Mesothelial cell of epicardium (in vitro differentiated cells): ENCODE results near the gene ARSI. TPM values are rescaled to one million over a fixed set of nuclear protein-coding genes. Genes with fewer than 3 reads are reported as not detected.

Experiments used
- DNase-seq, 2 experiments: peaks; one replicate each; pipeline ENCODE4 v3.0.0; 2021; ENCODE audit warnings: low spot score in 2 of 2; ENCODE audit not compliant: unreplicated experiment in 2 of 2
- H3K27ac Mint-ChIP-seq: 2 replicates; pipeline ENCODE4 v1.8.0; 2021; ENCODE audit warnings: mixed read lengths
- H3K27me3 Mint-ChIP-seq: 2 replicates; pipeline ENCODE4 v1.8.0; 2021; ENCODE audit warnings: low read depth, mixed read lengths
- H3K36me3 Mint-ChIP-seq: 2 replicates; pipeline ENCODE4 v1.8.0; 2021; ENCODE audit warnings: mixed read lengths
- H3K4me1 Mint-ChIP-seq: 2 replicates; pipeline ENCODE4 v1.8.0; 2021; ENCODE audit warnings: mixed read lengths
- H3K4me3 Mint-ChIP-seq: 2 replicates; pipeline ENCODE4 v1.8.0; 2021; ENCODE audit warnings: mild to moderate bottlenecking, moderate library complexity, mixed read lengths
- H3K9me3 Mint-ChIP-seq: 2 replicates; pipeline ENCODE4 v1.8.0; 2021; ENCODE audit warnings: mixed read lengths
- CTCF ChIP-seq: fragments of 200-600 bp; sonication (generic); IDR thresholded peaks from one replicate; pipeline ENCODE4 v1.5.0; 2021; ENCODE audit warnings: antibody characterized with exemption; ENCODE audit not compliant: unreplicated experiment
- total RNA-seq: library from RNA; stranded (reverse); gene quantifications from 3 replicates; pipeline ENCODE4 v1.2.1, GENCODE V29; 2021

The ARSI gene
- total RNA-seq, 1 donor from 2014 or later = 18.8 TPM

- Mint-ChIP-seq H3K4me1 (peaks cover 15% of the 10 kb centered on the region), H3K9me3 (no peaks in the 10 kb centered on the region), H3K27ac (no peak overlapping the region), H3K27me3 (no peaks in the 10 kb centered on the region), H3K36me3 (no peaks in the 10 kb centered on the region), H3K4me3 (no peak overlapping the region)
- no peak for DNase-seq
- TF ChIP-seq CTCF = no peak
These were observed 18.4 kb downstream of the ARSI start for GRCh38 chr5:150284311-150284710.

GRCh38 chr5:150283904-150284303 lies 18.8 kb downstream of the ARSI start:
- Mint-ChIP-seq H3K36me3 (no peaks in the 10 kb centered on the region), H3K9me3 (no peaks in the 10 kb centered on the region), H3K4me3 (no peak overlapping the region), H3K27ac (no peak overlapping the region), H3K4me1 (peaks cover 17% of the 10 kb centered on the region), H3K27me3 (no peaks in the 10 kb centered on the region)
- TF ChIP-seq CTCF = no peak
- DNase-seq = no peak

GRCh38 chr5:150281987-150282386 lies 20.7 kb downstream of the ARSI start:
- Mint-ChIP-seq H3K4me3 (no peak overlapping the region), H3K27ac (no peak overlapping the region), H3K27me3 (no peaks in the 10 kb centered on the region), H3K4me1 (peaks cover 25% of the 10 kb centered on the region), H3K36me3 (no peaks in the 10 kb centered on the region), H3K9me3 (no peaks in the 10 kb centered on the region)
- no peak for DNase-seq
- no peak for TF ChIP-seq CTCF

GRCh38 chr5:150279330-150280020 lies 23.2 kb downstream of the ARSI start:
- Mint-ChIP-seq H3K27me3 (no peaks in the 10 kb centered on the region), H3K27ac (no peak overlapping the region), H3K4me3 (no peak overlapping the region), H3K9me3 (no peaks in the 10 kb centered on the region), H3K4me1 (peaks cover 25% of the 10 kb centered on the region), H3K36me3 (no peaks in the 10 kb centered on the region)
- DNase-seq = no peak
- no peak for TF ChIP-seq CTCF

- no peak for DNase-seq
- H3K36me3 Mint-ChIP-seq = no peaks in the 10 kb centered on the region
- H3K9me3 Mint-ChIP-seq = no peaks in the 10 kb centered on the region
- TF ChIP-seq CTCF = no peak
- no peak overlapping the region for H3K27ac Mint-ChIP-seq
- H3K4me1 Mint-ChIP-seq = peaks cover 25% of the 10 kb centered on the region
- H3K4me3 Mint-ChIP-seq = no peak overlapping the region
- no peaks in the 10 kb centered on the region for H3K27me3 Mint-ChIP-seq
These were observed 23.8 kb downstream of the ARSI start for GRCh38 chr5:150278916-150279315.
